SK-N-SH treated with all-trans-retinoic acid at 6 μM for 48 hours (cell line): ENCODE results near the gene PAPPA2.

ENCODE experiments used
- ATAC-seq: fragments of 200-7000 bp; cut with Tn5 transposase; 3 replicates; pipeline ENCODE4 v1.9.1; 2020; ENCODE audit warnings: mild to moderate bottlenecking, moderate library complexity
- CSRNP3 ChIP-seq: fragments of 250-450 bp; sonication (Bioruptor Pico); IDR thresholded peaks from 2 replicates; pipeline ENCODE4 v1.5.1; 2021; ENCODE audit warnings: mild to moderate bottlenecking, moderate library complexity
- OSR1 ChIP-seq: fragments of 250-450 bp; sonication (Bioruptor Pico); IDR thresholded peaks from 2 replicates; pipeline ENCODE4 v1.8.0; 2022; ENCODE audit warnings: moderate library complexity, mild to moderate bottlenecking, inconsistent platforms
- RARB ChIP-seq: fragments of 250-450 bp; sonication (Bioruptor Pico); IDR thresholded peaks from 2 replicates; pipeline ENCODE4 v1.8.0; 2021; ENCODE audit warnings: mild to moderate bottlenecking, moderate library complexity
- TOX ChIP-seq: fragments of 250-450 bp; sonication (Bioruptor Pico); IDR thresholded peaks from 2 replicates; pipeline ENCODE4 v1.8.0; 2021; ENCODE audit warnings: mild to moderate bottlenecking, moderate library complexity, borderline replicate concordance
- TF ChIP-seq, protein P1 (sequence below): fragments of 250-450 bp; sonication (Bioruptor Pico); IDR thresholded peaks from 2 replicates; pipeline ENCODE4 v1.8.0; 2020; ENCODE audit warnings: mild to moderate bottlenecking, moderate library complexity, borderline replicate concordance
- TF ChIP-seq, protein P2 (sequence below): fragments of 250-450 bp; sonication (Bioruptor Pico); IDR thresholded peaks from 2 replicates; pipeline ENCODE4 v1.5.0; 2020; ENCODE audit warnings: mild to moderate bottlenecking, moderate library complexity

The PAPPA2 gene

DNA sequence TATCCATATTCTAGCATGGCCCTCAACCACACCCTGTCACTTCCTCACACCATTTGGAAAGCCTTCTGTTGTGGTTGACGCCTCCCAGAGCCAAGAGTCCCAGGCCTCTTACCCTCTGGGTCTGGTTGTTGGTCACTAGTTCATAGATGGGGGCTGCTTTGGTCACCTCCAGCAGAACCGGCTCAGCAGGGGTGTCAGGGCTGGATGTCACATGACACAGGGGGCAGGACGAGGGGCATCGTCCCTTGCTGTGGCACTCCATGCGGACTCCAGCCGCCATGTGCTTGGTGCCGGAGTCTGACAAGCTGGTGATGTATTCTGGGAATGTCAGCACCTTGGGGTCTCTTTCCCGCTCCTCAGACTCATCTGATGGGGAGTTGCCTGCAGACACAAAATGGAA lies 431.5 kb downstream of the PAPPA2 start:
- ATAC-seq: no peak
- TF ChIP-seq CSRNP3 (no peak), RARB (CRISPR knock-in tag) (no peak), TOX (no peak), OSR1 (CRISPR knock-in tag) (no peak)
- TF ChIP-seq, protein P1, sequence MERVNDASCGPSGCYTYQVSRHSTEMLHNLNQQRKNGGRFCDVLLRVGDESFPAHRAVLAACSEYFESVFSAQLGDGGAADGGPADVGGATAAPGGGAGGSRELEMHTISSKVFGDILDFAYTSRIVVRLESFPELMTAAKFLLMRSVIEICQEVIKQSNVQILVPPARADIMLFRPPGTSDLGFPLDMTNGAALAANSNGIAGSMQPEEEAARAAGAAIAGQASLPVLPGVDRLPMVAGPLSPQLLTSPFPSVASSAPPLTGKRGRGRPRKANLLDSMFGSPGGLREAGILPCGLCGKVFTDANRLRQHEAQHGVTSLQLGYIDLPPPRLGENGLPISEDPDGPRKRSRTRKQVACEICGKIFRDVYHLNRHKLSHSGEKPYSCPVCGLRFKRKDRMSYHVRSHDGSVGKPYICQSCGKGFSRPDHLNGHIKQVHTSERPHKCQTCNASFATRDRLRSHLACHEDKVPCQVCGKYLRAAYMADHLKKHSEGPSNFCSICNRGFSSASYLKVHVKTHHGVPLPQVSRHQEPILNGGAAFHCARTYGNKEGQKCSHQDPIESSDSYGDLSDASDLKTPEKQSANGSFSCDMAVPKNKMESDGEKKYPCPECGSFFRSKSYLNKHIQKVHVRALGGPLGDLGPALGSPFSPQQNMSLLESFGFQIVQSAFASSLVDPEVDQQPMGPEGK (CRISPR knock-in tag): no peak
- TF ChIP-seq, protein P2, sequence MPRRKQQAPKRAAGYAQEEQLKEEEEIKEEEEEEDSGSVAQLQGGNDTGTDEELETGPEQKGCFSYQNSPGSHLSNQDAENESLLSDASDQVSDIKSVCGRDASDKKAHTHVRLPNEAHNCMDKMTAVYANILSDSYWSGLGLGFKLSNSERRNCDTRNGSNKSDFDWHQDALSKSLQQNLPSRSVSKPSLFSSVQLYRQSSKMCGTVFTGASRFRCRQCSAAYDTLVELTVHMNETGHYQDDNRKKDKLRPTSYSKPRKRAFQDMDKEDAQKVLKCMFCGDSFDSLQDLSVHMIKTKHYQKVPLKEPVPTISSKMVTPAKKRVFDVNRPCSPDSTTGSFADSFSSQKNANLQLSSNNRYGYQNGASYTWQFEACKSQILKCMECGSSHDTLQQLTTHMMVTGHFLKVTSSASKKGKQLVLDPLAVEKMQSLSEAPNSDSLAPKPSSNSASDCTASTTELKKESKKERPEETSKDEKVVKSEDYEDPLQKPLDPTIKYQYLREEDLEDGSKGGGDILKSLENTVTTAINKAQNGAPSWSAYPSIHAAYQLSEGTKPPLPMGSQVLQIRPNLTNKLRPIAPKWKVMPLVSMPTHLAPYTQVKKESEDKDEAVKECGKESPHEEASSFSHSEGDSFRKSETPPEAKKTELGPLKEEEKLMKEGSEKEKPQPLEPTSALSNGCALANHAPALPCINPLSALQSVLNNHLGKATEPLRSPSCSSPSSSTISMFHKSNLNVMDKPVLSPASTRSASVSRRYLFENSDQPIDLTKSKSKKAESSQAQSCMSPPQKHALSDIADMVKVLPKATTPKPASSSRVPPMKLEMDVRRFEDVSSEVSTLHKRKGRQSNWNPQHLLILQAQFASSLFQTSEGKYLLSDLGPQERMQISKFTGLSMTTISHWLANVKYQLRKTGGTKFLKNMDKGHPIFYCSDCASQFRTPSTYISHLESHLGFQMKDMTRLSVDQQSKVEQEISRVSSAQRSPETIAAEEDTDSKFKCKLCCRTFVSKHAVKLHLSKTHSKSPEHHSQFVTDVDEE: no peak
